HG03521 (cell line): Measurements from ENCODE around the gene AP4M1.

Source experiments
- ATAC-seq: cut with Tn5 transposase; IDR thresholded peaks from one replicate; pipeline ENCODE4 v1.9.1; 2021; ENCODE audit warnings: mild to moderate bottlenecking, moderate library complexity; ENCODE audit not compliant: unreplicated experiment

AP4M1 gene

DNA sequence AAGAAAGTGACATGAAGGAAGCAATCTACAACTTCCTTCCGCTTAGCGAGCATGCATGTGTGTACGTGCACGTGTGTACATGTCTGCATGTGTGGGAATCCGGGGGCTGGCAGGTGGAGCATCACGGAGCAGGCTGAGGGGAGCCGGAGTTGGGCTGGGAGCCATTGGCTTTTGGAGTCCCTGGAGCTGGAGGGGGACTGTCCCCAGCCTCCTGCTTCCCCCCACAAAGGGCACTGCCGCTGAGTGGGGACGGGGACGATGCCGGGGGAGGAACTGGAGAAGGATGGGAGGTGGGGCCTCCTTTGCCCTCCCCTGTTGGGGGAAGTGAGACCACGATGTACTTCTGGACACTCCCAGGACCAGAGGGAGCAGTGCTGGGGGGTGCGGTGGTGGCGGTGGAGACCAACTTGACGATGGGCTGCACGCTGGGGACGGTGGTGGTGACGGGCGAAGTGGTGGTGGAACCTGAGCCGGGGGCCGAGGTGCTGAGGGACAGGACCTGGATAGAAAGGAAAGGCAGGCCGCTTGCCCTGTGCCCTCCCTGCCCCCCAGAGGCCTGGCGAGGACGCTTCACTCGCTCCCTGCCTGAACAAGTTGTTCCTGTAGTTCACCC is 5.8 kb downstream of the AP4M1 start:
- no peak for ATAC-seq

DNA sequence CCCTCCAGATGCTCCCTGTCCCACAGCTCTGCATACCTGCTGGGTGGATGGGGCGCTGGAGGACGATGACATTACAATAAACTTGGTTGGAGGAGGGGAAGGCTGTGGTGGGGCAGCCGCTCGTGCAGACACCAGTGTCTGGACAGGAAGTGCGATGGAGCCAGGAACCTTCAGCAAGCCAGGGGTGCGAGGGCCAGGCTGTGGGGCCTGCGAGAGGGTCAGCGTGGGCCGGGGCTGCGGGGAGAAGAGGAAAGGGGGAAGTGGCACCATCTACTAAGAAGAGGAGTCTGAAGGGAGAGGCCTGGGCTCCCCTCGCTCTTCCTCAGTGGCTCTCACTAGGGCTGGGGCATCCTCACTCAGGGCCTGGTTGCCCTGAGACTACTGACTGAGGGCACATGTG is 6.4 kb downstream of the AP4M1 start:
- no peak for ATAC-seq

DNA sequence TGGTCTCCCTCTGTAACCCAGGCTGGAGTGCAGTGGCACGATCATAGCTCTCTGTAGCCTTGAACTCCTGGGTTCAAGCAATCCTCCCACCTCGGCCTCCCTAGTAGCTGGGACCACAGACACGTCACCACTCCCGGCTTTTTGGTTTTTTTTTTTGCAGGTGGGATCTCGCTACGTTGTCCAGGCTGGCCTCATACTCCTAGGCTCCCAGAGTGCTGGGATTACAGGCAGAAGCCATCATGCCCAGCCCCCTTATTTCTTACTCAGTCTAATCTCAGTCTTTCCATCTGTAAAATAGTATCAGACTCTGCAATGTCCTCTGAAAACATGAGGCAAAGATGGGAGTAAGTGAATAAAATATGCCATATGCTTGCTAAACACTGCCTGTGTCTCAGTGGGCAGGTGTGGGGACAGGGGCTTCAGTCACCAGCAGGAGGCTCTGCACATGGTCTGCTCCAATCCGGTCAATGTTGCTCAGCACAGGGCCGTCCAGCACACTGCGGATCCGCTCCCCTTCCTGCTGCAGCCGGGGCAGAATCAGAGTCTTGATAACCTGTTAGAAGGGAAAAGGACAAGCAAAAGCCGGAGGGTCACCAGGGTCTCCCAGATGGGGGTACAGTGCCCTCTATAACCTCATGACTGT is 8.2 kb downstream of the AP4M1 start:
- no peak for ATAC-seq

DNA sequence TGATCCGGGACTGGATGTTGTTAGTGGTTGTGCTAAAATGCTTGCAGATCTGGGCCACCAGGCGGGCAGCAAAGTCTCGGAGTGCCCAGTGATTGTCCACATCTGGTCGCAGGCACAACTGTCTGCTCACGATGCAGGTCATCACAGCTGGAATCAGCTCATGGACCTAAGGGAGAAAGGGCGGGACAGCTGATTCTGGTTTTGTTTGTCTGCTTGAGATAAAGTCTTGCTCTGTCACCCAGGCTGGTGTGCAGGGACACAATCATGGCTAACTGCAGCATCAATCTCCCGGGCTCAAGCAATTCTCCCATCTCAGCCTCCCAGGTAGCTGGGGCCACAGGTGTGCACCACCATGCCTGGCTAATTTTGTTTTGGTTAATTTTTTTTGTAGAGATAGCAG is 9.7 kb downstream of the AP4M1 start:
- no peak for ATAC-seq

DNA sequence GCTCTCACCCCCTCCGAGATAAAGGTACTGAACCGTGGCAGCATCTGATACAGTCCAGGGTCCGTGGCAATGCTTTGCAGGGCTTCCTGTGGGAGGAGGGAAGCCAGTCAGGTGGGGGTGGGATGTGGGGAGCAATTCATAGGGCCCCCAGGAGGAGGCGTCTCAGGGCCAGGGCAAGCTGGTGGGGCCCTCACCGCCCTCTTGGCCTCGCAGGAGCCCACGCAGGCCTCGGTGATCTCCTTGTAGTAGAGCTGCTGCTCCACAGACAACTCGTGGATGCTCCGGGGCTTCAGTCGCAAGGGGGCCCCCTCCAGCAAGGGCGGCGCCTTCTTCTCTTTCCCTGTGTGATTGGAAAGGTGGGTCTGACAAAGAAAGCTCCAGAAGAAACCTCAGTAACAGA is 10.5 kb downstream of the AP4M1 start:
- no peak for ATAC-seq

- no peak for ATAC-seq
Measured at GRCh38 chr7:100115026-100115425, 13.6 kb downstream of the AP4M1 start.

DNA sequence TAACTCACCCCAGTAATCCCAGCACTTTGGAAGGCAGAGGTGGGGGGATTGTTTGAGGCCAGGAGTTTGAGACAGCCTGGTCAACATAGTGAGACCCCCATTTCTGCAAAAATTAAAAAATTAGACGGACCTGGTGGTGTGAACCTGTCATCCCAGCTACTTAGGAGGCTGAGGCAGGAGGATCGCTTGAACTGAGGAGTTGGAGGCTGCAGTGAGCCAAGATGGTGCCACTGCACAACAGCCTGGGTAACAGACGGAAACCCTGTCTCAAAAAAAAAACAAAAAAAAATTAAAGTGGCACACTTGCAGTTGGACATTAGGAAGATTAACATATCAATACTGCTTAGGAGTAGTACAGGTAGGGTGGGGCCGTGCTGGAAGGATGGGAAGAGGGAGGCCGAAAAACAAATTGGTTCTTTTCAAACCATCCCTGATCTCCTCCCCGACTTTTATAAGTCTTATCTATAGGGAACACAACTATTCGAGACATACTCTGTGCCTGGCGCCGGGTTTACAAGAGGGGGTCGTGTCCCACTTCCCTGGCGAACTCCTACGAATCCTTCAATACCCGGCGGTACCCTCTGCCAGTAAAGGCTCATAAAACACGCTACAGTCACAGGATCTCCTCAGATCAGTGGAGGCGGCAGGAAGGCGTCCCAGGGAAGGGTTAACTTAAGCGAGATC is 17.1 kb downstream of the AP4M1 start:
- no peak for ATAC-seq

DNA sequence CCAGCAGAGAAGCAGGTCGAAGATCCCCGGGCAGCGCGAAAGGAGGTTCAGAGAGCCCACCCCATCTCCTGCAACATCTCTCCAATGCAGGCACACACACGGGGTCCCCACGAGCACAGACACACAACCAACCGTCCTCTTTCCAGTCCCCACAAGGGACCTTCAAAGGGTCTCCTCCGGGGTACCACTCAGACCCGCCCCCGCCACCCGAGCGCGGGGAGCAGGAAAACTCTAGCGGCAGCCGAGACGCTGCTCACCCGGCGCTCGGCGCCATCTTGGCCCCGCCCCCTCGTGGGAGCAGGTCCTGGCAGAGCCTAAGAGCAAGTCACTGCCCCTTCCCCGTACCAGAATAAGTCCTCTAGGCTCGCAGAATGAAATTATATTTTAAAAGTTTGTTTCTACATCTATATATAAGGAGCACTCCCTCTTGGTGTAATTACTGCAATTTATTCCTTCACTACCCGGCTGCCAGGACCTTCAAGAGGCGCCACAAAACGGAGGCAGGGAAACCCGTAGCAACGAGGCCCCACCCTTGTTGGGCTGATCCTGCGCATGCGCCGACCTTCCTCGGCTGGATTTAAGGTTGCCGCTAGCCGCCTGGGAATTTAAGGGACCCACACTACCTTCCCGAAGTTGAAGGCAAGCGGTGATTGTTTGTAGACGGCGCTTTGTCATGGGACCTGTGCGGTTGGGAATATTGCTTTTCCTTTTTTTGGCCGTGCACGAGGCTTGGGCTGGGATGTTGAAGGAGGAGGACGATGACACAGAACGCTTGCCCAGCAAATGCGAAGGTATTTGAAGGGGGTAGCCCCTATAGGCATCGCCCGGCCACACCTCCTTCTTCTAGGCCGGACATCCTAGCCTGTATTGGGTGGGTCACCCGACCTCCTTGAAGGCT is 17.9 kb downstream of the AP4M1 start, which contains the start of the genes CNPY4 and TAF6:
CNPY4 (plus strand) TSS at position 563 of the 898 bp plus-strand sequence; CDS start at position 674, 111 bp downstream.
TAF6 (minus strand) TSS at position 287 of the 898 bp plus-strand sequence. CDS start 5,149 bp downstream, outside the sequence.
- peak; percentile 73 for ATAC-seq

- peak; percentile 8 for ATAC-seq
Measured at GRCh38 chr7:100119970-100120732, 18.7 kb downstream of the AP4M1 start.

GRCh38 chr7:100120733-100121036 is 19.2 kb downstream of the AP4M1 start:
- no peak for ATAC-seq

DNA sequence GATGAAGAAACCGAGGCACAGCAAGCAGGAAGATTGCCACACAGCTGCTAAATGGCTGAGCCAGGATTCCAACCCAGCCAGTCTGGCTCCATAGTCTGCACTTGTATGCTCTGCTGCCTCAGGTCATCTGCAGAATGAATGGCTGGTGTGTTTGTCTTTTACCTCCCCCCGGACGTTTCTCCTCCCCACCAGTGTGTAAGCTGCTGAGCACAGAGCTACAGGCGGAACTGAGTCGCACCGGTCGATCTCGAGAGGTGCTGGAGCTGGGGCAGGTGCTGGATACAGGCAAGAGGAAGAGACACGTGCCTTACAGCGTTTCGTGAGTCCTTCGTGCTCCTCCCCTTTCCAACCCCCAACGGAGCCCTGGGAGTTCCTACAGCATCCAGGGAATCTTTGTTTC is 20.6 kb downstream of the AP4M1 start:
- no peak for ATAC-seq

DNA sequence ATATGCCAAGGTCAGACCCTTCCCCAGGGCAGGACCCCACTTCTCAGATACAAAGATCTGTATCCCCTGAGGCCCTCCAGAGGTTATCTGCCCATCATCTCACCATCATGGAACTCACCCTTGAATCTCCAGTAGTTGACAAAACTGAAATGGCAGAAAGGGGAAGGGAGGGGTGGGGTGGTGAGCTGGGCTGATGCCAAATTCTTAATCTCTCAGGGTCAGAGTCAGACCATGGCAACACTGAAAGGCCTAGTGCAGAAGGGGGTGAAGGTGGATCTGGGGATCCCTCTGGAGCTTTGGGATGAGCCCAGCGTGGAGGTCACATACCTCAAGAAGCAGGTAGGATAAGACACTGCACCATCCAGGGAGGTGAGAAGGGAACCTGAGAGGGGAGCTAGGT is 21.1 kb downstream of the AP4M1 start:
- ATAC-seq, result no peak

DNA sequence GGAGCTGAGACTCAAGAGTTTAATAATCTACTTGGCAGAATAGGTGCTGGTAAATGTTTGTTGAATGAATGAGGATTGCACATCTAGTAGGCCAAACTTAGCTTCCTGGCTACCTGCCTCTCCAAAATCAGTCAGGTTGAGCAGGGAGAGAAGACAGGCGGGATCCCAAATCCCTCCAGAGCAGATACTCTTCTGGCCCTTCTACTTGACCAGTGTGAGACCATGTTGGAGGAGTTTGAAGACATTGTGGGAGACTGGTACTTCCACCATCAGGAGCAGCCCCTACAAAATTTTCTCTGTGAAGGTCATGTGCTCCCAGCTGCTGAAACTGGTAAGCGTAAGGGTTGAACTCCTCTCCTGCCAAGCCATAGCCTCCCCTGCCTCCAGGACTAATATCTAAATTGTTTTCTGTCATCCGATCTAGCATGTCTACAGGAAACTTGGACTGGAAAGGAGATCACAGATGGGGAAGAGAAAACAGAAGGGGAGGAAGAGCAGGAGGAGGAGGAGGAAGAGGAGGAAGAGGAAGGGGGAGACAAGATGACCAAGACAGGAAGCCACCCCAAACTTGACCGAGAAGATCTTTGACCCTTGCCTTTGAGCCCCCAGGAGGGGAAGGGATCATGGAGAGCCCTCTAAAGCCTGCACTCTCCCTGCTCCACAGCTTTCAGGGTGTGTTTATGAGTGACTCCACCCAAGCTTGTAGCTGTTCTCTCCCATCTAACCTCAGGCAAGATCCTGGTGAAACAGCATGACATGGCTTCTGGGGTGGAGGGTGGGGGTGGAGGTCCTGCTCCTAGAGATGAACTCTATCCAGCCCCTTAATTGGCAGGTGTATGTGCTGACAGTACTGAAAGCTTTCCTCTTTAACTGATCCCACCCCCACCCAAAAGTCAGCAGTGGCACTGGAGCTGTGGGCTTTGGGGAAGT is 23.1 kb downstream of the AP4M1 start:
- no peak for ATAC-seq

DNA sequence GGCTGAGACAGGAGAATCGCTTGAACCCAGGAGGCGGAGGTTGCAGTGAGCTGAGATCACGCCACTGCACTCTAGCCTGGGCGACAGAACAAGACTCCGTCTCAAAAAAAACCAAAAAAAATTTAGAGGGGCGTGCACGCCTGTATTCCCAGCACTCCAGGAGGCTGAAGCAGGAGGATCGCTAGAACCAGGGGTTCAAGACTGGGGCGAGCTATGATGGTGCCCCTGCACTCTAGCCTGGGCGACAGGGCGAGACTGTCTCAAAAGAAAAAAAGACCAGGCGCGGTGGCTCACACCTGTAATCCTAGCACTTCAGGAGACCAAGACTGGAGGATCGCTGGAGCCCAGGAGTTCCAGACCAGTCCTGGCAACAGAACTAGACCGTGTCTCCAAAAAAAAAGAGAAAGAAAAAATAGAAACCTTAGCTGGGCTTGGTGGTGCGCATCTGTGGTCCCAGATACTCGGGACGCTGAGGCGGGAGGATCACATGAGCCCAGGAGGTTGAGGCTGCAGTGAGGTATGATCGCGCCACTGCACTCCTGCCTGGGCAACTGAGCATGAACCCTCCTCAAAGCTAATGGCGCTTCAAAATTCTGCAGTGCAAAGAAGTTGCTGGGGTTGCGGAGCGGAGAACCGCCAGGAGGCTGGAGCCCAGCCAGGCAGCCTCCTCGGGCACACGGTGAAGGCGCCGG is 24.9 kb downstream of the AP4M1 start:
- peak; percentile 4 for ATAC-seq

DNA sequence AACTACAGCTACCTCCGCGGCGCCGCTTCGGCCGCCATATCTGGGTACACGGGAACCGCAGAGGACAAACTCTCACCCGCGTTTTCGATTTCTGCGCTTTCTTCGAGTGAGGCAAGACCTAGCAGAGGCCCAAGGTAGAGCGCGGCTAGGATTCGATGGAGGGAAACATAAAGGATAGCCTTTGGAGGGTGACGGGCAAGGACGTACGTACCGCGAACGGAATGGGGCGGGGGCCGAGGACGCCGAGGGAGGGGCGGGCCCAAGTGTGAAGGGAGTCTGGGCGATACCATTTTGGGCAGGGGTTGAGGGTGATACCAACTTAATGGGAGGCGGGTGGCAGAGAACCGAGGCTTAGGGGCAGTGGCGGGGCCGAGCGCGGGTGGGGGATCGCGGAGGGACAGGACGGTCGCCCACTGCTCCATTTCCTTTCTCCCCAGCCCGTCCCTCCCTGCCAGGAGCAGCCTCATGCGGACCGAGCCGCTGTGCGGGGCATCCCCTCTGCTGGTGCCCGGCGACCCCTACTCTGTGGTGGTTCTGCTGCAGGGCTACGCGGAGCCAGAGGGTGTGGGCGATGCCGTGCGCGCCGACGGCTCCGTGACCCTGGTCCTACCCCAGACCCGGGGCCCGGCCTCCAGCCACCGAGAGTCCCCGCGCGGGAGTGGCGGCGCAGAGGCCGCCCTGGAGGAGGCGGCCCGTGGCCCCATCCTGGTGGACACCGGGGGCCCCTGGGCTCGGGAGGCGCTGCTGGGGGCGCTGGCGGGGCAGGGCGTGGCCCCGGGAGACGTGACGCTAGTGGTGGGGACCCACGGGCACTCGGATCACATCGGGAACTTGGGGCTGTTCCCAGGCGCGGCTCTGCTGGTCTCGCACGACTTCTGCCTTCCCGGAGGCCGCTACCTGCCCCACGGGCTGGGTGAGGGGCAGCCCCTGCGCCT is 25.8 kb downstream of the AP4M1 start, which contains the start of gene MBLAC1:
MBLAC1 (plus strand) TSS at position 37 of the 935 bp plus-strand sequence; CDS start at position 466, 429 bp downstream.
- ATAC-seq, result peak; percentile 67

- no peak for ATAC-seq
Measured at GRCh38 chr7:100127866-100128636, 26.6 kb downstream of the AP4M1 start.

DNA sequence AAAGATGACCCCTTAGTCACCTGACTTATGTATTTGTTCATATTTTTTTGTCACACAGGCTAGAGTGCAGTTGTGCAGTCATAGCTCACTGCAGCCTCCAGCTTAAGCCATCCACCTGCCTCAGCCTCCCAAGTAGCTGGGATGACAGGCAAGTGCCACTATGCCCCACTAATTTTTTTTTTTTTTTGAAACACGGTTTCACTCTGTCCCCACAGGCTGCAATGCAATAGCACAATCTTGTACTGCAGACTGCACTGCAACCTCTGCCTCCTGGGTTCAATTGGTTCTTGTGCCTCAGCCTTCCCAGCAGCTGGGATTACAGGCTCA is 27.2 kb downstream of the AP4M1 start:
- ATAC-seq, result no peak
